ENCODE results near the gene GPR78. TPM values are rescaled to one million over a fixed set of nuclear protein-coding genes. Genes with fewer than 3 reads are reported as not detected.

The GPR78 gene
- total RNA-seq, 1 experiment from 2014 or later, result 3.4 TPM

DNA sequence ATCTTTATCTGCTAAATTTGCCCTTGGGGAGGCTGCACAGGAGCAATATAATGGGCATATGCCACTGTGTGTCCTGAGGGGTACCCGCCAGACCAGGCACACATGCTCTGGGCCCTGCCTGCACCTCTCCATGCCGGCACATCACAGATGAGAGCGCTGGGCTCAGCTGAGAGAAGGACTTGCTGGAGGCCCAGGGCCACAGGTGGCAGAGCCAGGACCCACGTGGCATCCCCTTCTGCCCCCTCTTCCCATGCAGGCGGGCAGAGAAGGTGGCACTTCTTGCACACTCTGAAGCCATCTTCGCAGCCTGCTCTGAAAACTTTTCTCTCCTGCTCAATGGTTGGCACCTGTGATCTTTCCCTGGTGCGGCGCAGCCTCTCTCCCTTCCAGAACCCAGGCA lies 32.5 kb downstream of the GPR78 start:
- Histone ChIP-seq H2BK5ac (ENCODE audit: insufficient read length, low read length) (no peak overlapping the region), H4K8ac (replicated peaks; ENCODE audit: insufficient read length, low read depth, low read length) (no peak overlapping the region), H3K9ac (ENCODE audit: extremely low read depth, insufficient read length, low read length) (no peak overlapping the region), H3K27me3 (ENCODE audit: insufficient read depth, low read length) (no peaks in the 10 kb centered on the region), H3K79me2 (ENCODE audit: insufficient read depth, low read length) (no peaks in the 10 kb centered on the region), H3K4me1 (ENCODE audit: insufficient read depth, low read length) (no peaks in the 10 kb centered on the region), H2BK12ac (ENCODE audit: insufficient read length, low read depth, low read length) (no peak overlapping the region), H2BK15ac (ENCODE audit: low read depth, low read length) (no peak overlapping the region), H3K27ac (ENCODE audit: insufficient read length, low read depth, low read length) (no peak overlapping the region), H4K20me1 (ENCODE audit: control insufficient read depth, insufficient read depth, insufficient read length) (no peaks in the 10 kb centered on the region), H4K5ac (ENCODE audit: insufficient read length, low read depth, low read length) (no peak overlapping the region), H3K4me2 (ENCODE audit: insufficient read depth, insufficient read length, low read length) (no peak overlapping the region), H3K9me3 (ENCODE audit: control insufficient read depth, low read depth, low read length) (no peaks in the 10 kb centered on the region), H3K79me1 (ENCODE audit: insufficient read depth, low read depth, low read length, poor library complexity, severe bottlenecking) (no peaks in the 10 kb centered on the region), H3K4ac (ENCODE audit: low read depth, low read length) (no peak overlapping the region), H3T11ph (ENCODE audit: low read length) (no peak overlapping the region), H2AK5ac (ENCODE audit: insufficient read length, low read length) (no peak overlapping the region), H3K18ac (ENCODE audit: insufficient read length, low read depth, low read length) (no peak overlapping the region), H3K23me2 (ENCODE audit: insufficient read length, low read depth, low read length, poor library complexity, severe bottlenecking) (no peaks in the 10 kb centered on the region), H2BK120ac (ENCODE audit: low read depth, low read length, poor library complexity, severe bottlenecking) (no peak overlapping the region), H3K23ac (ENCODE audit: insufficient read length, low read depth, low read length) (no peak overlapping the region), H4K91ac (ENCODE audit: insufficient read length, low read depth, low read length) (no peak overlapping the region), H3K56ac (ENCODE audit: insufficient read length, low read depth, low read length) (no peak overlapping the region), H3K14ac (ENCODE audit: insufficient read depth, low read length) (no peak overlapping the region), H2AFZ (ENCODE audit: low read length) (no peak overlapping the region), H2BK20ac (ENCODE audit: low read depth, low read length, poor library complexity, severe bottlenecking) (no peak overlapping the region)
- no peak overlapping the region for H3K27ac Mint-ChIP-seq
- H3K4me3 Mint-ChIP-seq, result no peak overlapping the region
- peaks cover 4% of the 10 kb centered on the region; the same call in 1 of the 2 replicates for H3K27me3 Mint-ChIP-seq (ENCODE audit: low read depth)
- TF ChIP-seq, protein P1, sequence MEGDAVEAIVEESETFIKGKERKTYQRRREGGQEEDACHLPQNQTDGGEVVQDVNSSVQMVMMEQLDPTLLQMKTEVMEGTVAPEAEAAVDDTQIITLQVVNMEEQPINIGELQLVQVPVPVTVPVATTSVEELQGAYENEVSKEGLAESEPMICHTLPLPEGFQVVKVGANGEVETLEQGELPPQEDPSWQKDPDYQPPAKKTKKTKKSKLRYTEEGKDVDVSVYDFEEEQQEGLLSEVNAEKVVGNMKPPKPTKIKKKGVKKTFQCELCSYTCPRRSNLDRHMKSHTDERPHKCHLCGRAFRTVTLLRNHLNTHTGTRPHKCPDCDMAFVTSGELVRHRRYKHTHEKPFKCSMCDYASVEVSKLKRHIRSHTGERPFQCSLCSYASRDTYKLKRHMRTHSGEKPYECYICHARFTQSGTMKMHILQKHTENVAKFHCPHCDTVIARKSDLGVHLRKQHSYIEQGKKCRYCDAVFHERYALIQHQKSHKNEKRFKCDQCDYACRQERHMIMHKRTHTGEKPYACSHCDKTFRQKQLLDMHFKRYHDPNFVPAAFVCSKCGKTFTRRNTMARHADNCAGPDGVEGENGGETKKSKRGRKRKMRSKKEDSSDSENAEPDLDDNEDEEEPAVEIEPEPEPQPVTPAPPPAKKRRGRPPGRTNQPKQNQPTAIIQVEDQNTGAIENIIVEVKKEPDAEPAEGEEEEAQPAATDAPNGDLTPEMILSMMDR (conservative IDR thresholded peaks at IDR 0.05), result no peak
- no peaks in the 10 kb centered on the region; a peak in 1 of 4 replicates for H3K4me1 Mint-ChIP-seq
- H3K36me3 Mint-ChIP-seq (ENCODE audit: insufficient read depth in 1 of 3, low read depth in 3 of 3), result peaks cover 2 to 62% (median 59%) of the 10 kb centered on the region in 3 experiments; a peak in 5 of 7 replicates
- no CpG with 5 or more reads among the region's 8 CpGs for WGBS (ENCODE audit: extremely low coverage, insufficient read length, low lambda C conversion rate)
- no peak for DNase-seq
- no peaks in the 10 kb centered on the region for H3K9me3 Mint-ChIP-seq
